ENCODE measurements around the gene DNAJA2. TPM values are rescaled to one million over a fixed set of nuclear protein-coding genes. Genes with fewer than 3 reads are reported as not detected.

Gene DNAJA2
- polyA plus RNA-seq, 1 experiment: 26.7 TPM

GRCh38 chr16:46991729-46992704, 18.5 kb upstream of the DNAJA2 start:
- ChIA-PET CTCF (interaction anchor here (0.6 to 1.0 kb wide), 2 partner anchors 46 to 1237 kb away, joined by 3 to 4 read pairs; no protein-coding TSS in a partner anchor), POLR2A (no interaction called here)
- Histone ChIP-seq H3K27me3 (ENCODE audit: control insufficient read depth, insufficient read depth, low read length) (peaks cover 5% of the 10 kb centered on the region), H3K27ac (ENCODE audit: low read depth, low read length) (no peak overlapping the region), H3K9me3 (ENCODE audit: control insufficient read depth, insufficient read depth, low read length) (peaks cover 11% of the 10 kb centered on the region), H3K4me3 (ENCODE audit: low read depth, low read length) (no peak overlapping the region)
- TF ChIP-seq CTCF (IDR thresholded peaks at IDR 0.05; ENCODE audit: low read depth, low read length): no peak
- no peak for DNase-seq (ENCODE audit: low read depth, low spot score)

DNA sequence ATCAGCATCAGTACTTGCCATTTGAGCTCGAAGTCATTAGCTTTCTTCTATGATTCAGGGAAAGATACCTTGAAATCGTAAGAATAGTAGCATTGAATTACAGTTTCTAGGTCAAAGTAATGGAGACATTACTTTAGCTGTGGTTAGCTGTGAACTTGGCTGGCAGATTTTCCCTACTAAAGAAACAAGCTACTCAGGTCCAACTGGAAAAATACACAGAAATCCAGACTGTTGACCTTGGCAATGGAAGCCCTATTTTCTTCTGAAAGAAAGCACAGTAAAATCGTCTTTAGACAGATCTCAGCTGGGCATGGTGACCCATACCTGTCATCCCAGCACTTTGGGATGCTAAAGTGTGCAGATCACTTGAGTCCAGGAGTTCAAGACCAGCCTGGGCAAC, 13.4 kb upstream of the DNAJA2 start:
- TF ChIP-seq CTCF (IDR thresholded peaks at IDR 0.05; ENCODE audit: low read depth, low read length): no peak
- Histone ChIP-seq H3K27ac (ENCODE audit: low read depth, low read length) (no peak overlapping the region), H3K9me3 (ENCODE audit: control insufficient read depth, insufficient read depth, low read length) (peaks cover 2% of the 10 kb centered on the region), H3K4me3 (ENCODE audit: low read depth, low read length) (no peak overlapping the region), H3K27me3 (ENCODE audit: control insufficient read depth, insufficient read depth, low read length) (peaks cover 5% of the 10 kb centered on the region)
- no peak for DNase-seq (ENCODE audit: low read depth, low spot score)
- ChIA-PET POLR2A (no interaction called here), CTCF (interaction anchor here (0.7 kb wide), 2 partner anchors 51 to 907 kb away, joined by 3 read pairs; no protein-coding TSS in a partner anchor)

DNA sequence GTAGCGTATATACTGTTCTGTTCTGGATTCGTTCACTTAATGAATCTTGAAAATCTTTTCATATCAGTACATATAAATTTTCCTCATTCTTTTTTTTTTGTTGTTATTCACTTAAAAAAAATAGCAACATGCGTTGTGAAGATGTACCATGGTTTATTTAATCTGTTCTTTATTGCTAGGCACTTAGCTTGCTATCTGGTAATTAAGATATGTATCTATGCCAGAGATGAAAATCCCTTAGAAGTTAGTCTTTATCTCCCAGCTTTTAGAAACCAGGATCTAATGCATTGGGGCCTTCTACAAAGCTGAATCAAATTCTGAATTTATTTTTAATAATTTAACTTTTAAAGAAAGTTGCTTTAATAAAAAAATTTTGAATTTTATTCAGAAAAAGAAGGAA, 13.0 kb upstream of the DNAJA2 start:
- POLR2A ChIA-PET: no interaction called here
- CTCF ChIA-PET: interaction anchor here (0.7 kb wide), 1 partner anchor 52 kb away, joined by 3 read pairs; no protein-coding TSS in a partner anchor

DNA sequence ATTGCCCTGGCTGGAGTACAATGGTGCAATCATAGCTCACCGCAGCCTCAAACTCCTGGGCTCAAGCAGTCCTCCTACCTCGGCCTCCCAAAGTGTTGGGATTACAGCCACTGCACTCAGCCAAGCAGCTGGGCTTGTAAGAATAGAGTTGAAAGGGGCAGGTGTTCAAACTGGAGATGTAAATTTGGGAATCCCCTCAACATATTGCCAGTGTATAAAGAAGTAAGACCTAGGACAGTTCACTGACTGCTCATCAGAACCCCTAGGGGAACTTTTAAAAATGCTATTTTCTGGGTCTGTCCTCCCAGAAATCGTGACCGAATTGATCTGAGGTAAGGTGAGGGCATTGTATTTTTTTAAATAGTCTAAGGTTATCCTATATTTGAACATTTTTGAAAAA, 8.9 kb upstream of the DNAJA2 start:
- CTCF ChIA-PET: no interaction called here
- no peak for TF ChIP-seq CTCF (IDR thresholded peaks at IDR 0.05; ENCODE audit: low read depth, low read length)
- no peak overlapping the region for H3K27ac ChIP-seq (ENCODE audit: low read depth, low read length)
- POLR2A ChIA-PET: no interaction called here
- H3K4me3 ChIP-seq (ENCODE audit: low read depth, low read length): no peak overlapping the region
- H3K9me3 ChIP-seq (ENCODE audit: control insufficient read depth, insufficient read depth, low read length): no peaks in the 10 kb centered on the region
- H3K27me3 ChIP-seq (ENCODE audit: control insufficient read depth, insufficient read depth, low read length): no peaks in the 10 kb centered on the region
- DNase-seq (ENCODE audit: low read depth, low spot score): no peak

More for the DNA sequence above, 13.0 kb upstream of the DNAJA2 start:
- no peak for DNase-seq (ENCODE audit: low read depth, low spot score)
- Histone ChIP-seq H3K4me3 (ENCODE audit: low read depth, low read length) (no peak overlapping the region), H3K27me3 (ENCODE audit: control insufficient read depth, insufficient read depth, low read length) (peaks cover 3% of the 10 kb centered on the region), H3K9me3 (ENCODE audit: control insufficient read depth, insufficient read depth, low read length) (no peaks in the 10 kb centered on the region), H3K27ac (ENCODE audit: low read depth, low read length) (no peak overlapping the region)
- no peak for TF ChIP-seq CTCF (IDR thresholded peaks at IDR 0.05; ENCODE audit: low read depth, low read length)

GRCh38 chr16:46980926-46981325, 7.5 kb upstream of the DNAJA2 start:
- POLR2A ChIA-PET: no interaction called here

More at GRCh38 chr16:46980926-46981325, 7.5 kb upstream of the DNAJA2 start:
- CTCF ChIA-PET: no interaction called here
- TF ChIP-seq CTCF (IDR thresholded peaks at IDR 0.05; ENCODE audit: low read depth, low read length): no peak
- no peak for DNase-seq (ENCODE audit: low read depth, low spot score)
- no peak overlapping the region for H3K27ac ChIP-seq (ENCODE audit: low read depth, low read length)
- H3K9me3 ChIP-seq (ENCODE audit: control insufficient read depth, insufficient read depth, low read length): no peaks in the 10 kb centered on the region
- H3K4me3 ChIP-seq (ENCODE audit: low read depth, low read length): no peak overlapping the region
- no peaks in the 10 kb centered on the region for H3K27me3 ChIP-seq (ENCODE audit: control insufficient read depth, insufficient read depth, low read length)
